Neuronal stem cell (in vitro differentiated cells): ENCODE measurements around the gene TECTA.
A peak's percentile ranks its signal among the peaks of the same experiment; 100 is the strongest.

Source experiments
- DNase-seq: peaks from one replicate; pipeline ENCODE4 v3.0.0-alpha.2; 2013; ENCODE audit warnings: low spot score
- H2AFZ ChIP-seq: one replicate; pipeline ENCODE4 v1.6.1; 2013; ENCODE audit warnings: mild to moderate bottlenecking, low read length, inconsistent platforms
- H2AK5ac ChIP-seq: 2 replicates; pipeline ENCODE4 v1.6.1; 2013; ENCODE audit warnings: low read depth, mild to moderate bottlenecking, inconsistent platforms, low read length, moderate library complexity, mixed read lengths
- H2BK120ac ChIP-seq: 2 replicates; pipeline ENCODE4 v1.6.1; 2013; ENCODE audit warnings: low read depth, mild to moderate bottlenecking, inconsistent platforms, low read length, moderate library complexity, mixed read lengths
- H2BK12ac ChIP-seq: one replicate; pipeline ENCODE4 v1.6.1; 2013; ENCODE audit warnings: low read length, inconsistent platforms
- H2BK15ac ChIP-seq: 2 replicates; pipeline ENCODE4 v1.6.1; 2013; ENCODE audit warnings: mild to moderate bottlenecking, low read length, inconsistent platforms, mixed read lengths
- H2BK5ac ChIP-seq: one replicate; pipeline ENCODE4 v1.6.1; 2013; ENCODE audit warnings: inconsistent platforms, mild to moderate bottlenecking, low read length, moderate library complexity
- H3K14ac ChIP-seq: one replicate; pipeline ENCODE4 v1.6.1; 2013; ENCODE audit warnings: low read length, inconsistent platforms
- H3K18ac ChIP-seq: 2 replicates; pipeline ENCODE4 v1.6.1; 2013; ENCODE audit warnings: low read length, inconsistent platforms
- H3K23ac ChIP-seq: 2 replicates; pipeline ENCODE4 v1.6.1; 2013; ENCODE audit warnings: low read depth, mild to moderate bottlenecking, mixed read lengths, low read length, inconsistent platforms; ENCODE audit not compliant: poor library complexity
- H3K27ac ChIP-seq: replicated peaks from 3 replicates; pipeline ENCODE4 v1.5.1; 2013; ENCODE audit warnings: low read length, inconsistent platforms
- H3K27me3 ChIP-seq, 3 experiments: 2 replicates each; pipeline ENCODE4 v1.6.1; 2013; ENCODE audit warnings: low read length in 3 of 3, mild to moderate bottlenecking in 2 of 3, inconsistent platforms in 1 of 3, low read depth in 1 of 3, mixed read lengths in 1 of 3, moderate library complexity in 1 of 3; ENCODE audit not compliant: control insufficient read depth in 3 of 3, insufficient read depth in 3 of 3
- H3K36me3 ChIP-seq, 2 donors: replicated peaks in 1 of 2; 2 replicates each; pipeline ENCODE4 v1.6.1; 2013; ENCODE audit warnings: low read length in 2 of 2; ENCODE audit not compliant: control insufficient read depth in 2 of 2, insufficient read depth in 2 of 2
- H3K4ac ChIP-seq: 2 replicates; pipeline ENCODE4 v1.6.1; 2013; ENCODE audit warnings: inconsistent platforms, mild to moderate bottlenecking, low read length, moderate library complexity
- H3K4me1 ChIP-seq, 2 donors: 1 replicate in 1 of 2; 2 replicates in 1 of 2; pipeline ENCODE4 v1.6.1; 2013; ENCODE audit warnings: low read length in 2 of 2, low read depth in 1 of 2; ENCODE audit not compliant: control insufficient read depth in 2 of 2, insufficient read depth in 1 of 2
- H3K4me2 ChIP-seq: one replicate; pipeline ENCODE4 v1.6.1; 2013; ENCODE audit warnings: mild to moderate bottlenecking, low read length, inconsistent platforms; ENCODE audit not compliant: insufficient read depth, poor library complexity, severe bottlenecking
- H3K4me3 ChIP-seq, 2 donors: 2 replicates each; pipeline ENCODE4 v1.5.1; 2013; ENCODE audit warnings: low read length in 2 of 2, mild to moderate bottlenecking in 2 of 2, inconsistent platforms in 1 of 2, moderate library complexity in 1 of 2
- H3K79me1 ChIP-seq: one replicate; pipeline ENCODE4 v1.6.1; 2013; ENCODE audit warnings: low read depth, mild to moderate bottlenecking, inconsistent platforms, low read length, moderate library complexity
- H3K9ac ChIP-seq: one replicate; pipeline ENCODE4 v1.6.1; 2013; ENCODE audit warnings: mild to moderate bottlenecking, low read depth, low read length, inconsistent platforms; ENCODE audit not compliant: poor library complexity
- H3K9me3 ChIP-seq, 2 donors: replicated peaks in 1 of 2; 2 replicates each; pipeline versions ENCODE3 to v1.6.1; 2013; ENCODE audit warnings: low read length in 2 of 2, mild to moderate bottlenecking in 2 of 2, inconsistent platforms in 1 of 2, low read depth in 1 of 2, mixed read lengths in 1 of 2, moderate library complexity in 1 of 2; ENCODE audit not compliant: control insufficient read depth in 2 of 2, insufficient read depth in 1 of 2
- H4K8ac ChIP-seq: one replicate; pipeline ENCODE4 v1.6.1; 2013; ENCODE audit warnings: low read depth, mild to moderate bottlenecking, inconsistent platforms, low read length, moderate library complexity
- H4K91ac ChIP-seq: one replicate; pipeline ENCODE4 v1.6.1; 2013; ENCODE audit warnings: low read length, low read depth, mild to moderate bottlenecking, inconsistent platforms; ENCODE audit not compliant: poor library complexity
- WGBS, 2 donors: extraction: QIAGEN DNeasy Blood & Tissue Kit; methylation state at CpG; one replicate each; pipeline ENCODE4 v1.1.7; 2013; ENCODE audit warnings: missing lambda C conversion rate in 2 of 2, mixed read lengths in 1 of 2; ENCODE audit not compliant: insufficient read length in 2 of 2, insufficient replicate concordance in 1 of 2; ENCODE audit errors: extremely low coverage in 2 of 2; 5-methylcytosine and 5-hydroxymethylcytosine counted together

TECTA gene

GRCh38 chr11:121127809-121128208, 26.8 kb downstream of the TECTA start:
- no peak overlapping the region for H2AK5ac ChIP-seq
- H3K4me2 ChIP-seq, result no peak overlapping the region
- no peaks in the 10 kb centered on the region for H3K4me1 ChIP-seq
- no CpG with 5 or more reads among the region's 30 CpGs for WGBS, 2 donors
- no peaks in the 10 kb centered on the region for H3K79me1 ChIP-seq
- H3K4me3 ChIP-seq, result no peak overlapping the region
- H3K9ac ChIP-seq, result no peak overlapping the region
- peak overlapping the region; percentile 74 for H3K18ac ChIP-seq
- no peak overlapping the region for H3K14ac ChIP-seq
- peak overlapping the region; percentile 46 for H2BK5ac ChIP-seq
- H2BK15ac ChIP-seq, result no peak overlapping the region
- no peak overlapping the region for H2AFZ ChIP-seq
- no peak overlapping the region for H4K8ac ChIP-seq
- peak overlapping the region; percentile 63 for H3K23ac ChIP-seq
- H2BK12ac ChIP-seq, result peak overlapping the region; percentile 63
- no peak overlapping the region for H3K4ac ChIP-seq
- H2BK120ac ChIP-seq, result no peak overlapping the region
- DNase-seq, result no peak
- H3K27me3 ChIP-seq, result no peaks in the 10 kb centered on the region
- H4K91ac ChIP-seq, result no peak overlapping the region
- H3K9me3 ChIP-seq, result peaks cover 4 to 8% of the 10 kb centered on the region in 2 donors
- no peak overlapping the region for H3K27ac ChIP-seq
- H3K36me3 ChIP-seq, result no peaks in the 10 kb centered on the region

GRCh38 chr11:121129362-121130340, 28.6 kb downstream of the TECTA start:
- H2AFZ ChIP-seq, result no peak overlapping the region
- no CpG with 5 or more reads among the region's 29 CpGs for WGBS, 2 donors
- no peak overlapping the region for H4K91ac ChIP-seq
- no peaks in the 10 kb centered on the region for H3K36me3 ChIP-seq
- no peak overlapping the region for H3K4me3 ChIP-seq
- H3K4ac ChIP-seq, result no peak overlapping the region
- H3K9me3 ChIP-seq, result peaks cover 0 to 3% of the 10 kb centered on the region in 2 donors
- no peaks in the 10 kb centered on the region for H3K79me1 ChIP-seq
- H3K4me1 ChIP-seq, result no peaks in the 10 kb centered on the region
- H2BK120ac ChIP-seq, result no peak overlapping the region
- H3K9ac ChIP-seq, result no peak overlapping the region
- H2BK15ac ChIP-seq, result no peak overlapping the region
- no peak overlapping the region for H3K4me2 ChIP-seq
- H4K8ac ChIP-seq, result no peak overlapping the region
- no peak overlapping the region for H2BK12ac ChIP-seq
- H2AK5ac ChIP-seq, result no peak overlapping the region
- no peak overlapping the region for H3K23ac ChIP-seq
- H3K27ac ChIP-seq, result no peak overlapping the region
- H2BK5ac ChIP-seq, result no peak overlapping the region
- H3K18ac ChIP-seq, result no peak overlapping the region
- DNase-seq, result no peak
- no peak overlapping the region for H3K14ac ChIP-seq
- H3K27me3 ChIP-seq, result no peaks in the 10 kb centered on the region

- no peak overlapping the region for H2BK120ac ChIP-seq
- no peak overlapping the region for H2BK15ac ChIP-seq
- H3K4me3 ChIP-seq, result no peak overlapping the region
- H3K27ac ChIP-seq, result no peak overlapping the region
- H2AFZ ChIP-seq, result no peak overlapping the region
- no peak overlapping the region for H2AK5ac ChIP-seq
- H3K4ac ChIP-seq, result no peak overlapping the region
- H3K79me1 ChIP-seq, result no peaks in the 10 kb centered on the region
- no peak overlapping the region for H2BK5ac ChIP-seq
- no peaks in the 10 kb centered on the region for H3K4me1 ChIP-seq
- no peaks in the 10 kb centered on the region for H3K27me3 ChIP-seq
- no peak overlapping the region for H3K9ac ChIP-seq
- H3K9me3 ChIP-seq, result peaks cover 0 to 3% of the 10 kb centered on the region in 2 donors
- H4K91ac ChIP-seq, result no peak overlapping the region
- whole genome bisulfite sequencing, 2 donors, result no CpG with 5 or more reads among the region's 6 CpGs
- no peak overlapping the region for H3K14ac ChIP-seq
- DNase-seq, result no peak
- no peak overlapping the region for H2BK12ac ChIP-seq
- H3K18ac ChIP-seq, result no peak overlapping the region
- H4K8ac ChIP-seq, result no peak overlapping the region
- no peak overlapping the region for H3K23ac ChIP-seq
- no peaks in the 10 kb centered on the region for H3K36me3 ChIP-seq
- H3K4me2 ChIP-seq, result no peak overlapping the region
These were observed 30.6 kb downstream of the TECTA start for GRCh38 chr11:121131656-121132055.

- Histone ChIP-seq H4K91ac (no peak overlapping the region), H3K23ac (no peak overlapping the region), H3K4ac (no peak overlapping the region), H2AK5ac (no peak overlapping the region), H3K14ac (no peak overlapping the region), H3K9me3 (peaks cover 0 to 7% of the 10 kb centered on the region in 2 donors), H3K27me3 (no peaks in the 10 kb centered on the region), H3K4me1 (no peaks in the 10 kb centered on the region), H3K4me3 (no peak overlapping the region), H3K18ac (no peak overlapping the region), H4K8ac (no peak overlapping the region), H2AFZ (no peak overlapping the region), H2BK12ac (no peak overlapping the region), H2BK15ac (no peak overlapping the region), H2BK5ac (no peak overlapping the region), H3K27ac (no peak overlapping the region), H3K9ac (no peak overlapping the region), H3K4me2 (no peak overlapping the region), H3K36me3 (peaks cover 0 to 3% of the 10 kb centered on the region in 2 donors), H3K79me1 (no peaks in the 10 kb centered on the region), H2BK120ac (no peak overlapping the region)
- no peak for DNase-seq
- no CpG with 5 or more reads among the region's 13 CpGs for WGBS, 2 donors
These were observed 31.4 kb downstream of the TECTA start for GRCh38 chr11:121132211-121132976.
